Endothelial cell of umbilical vein (primary cell): ENCODE measurements around the gene ELMO2. TPM values are rescaled to one million over a fixed set of nuclear protein-coding genes. Genes with fewer than 3 reads are reported as not detected.

Source experiments
- BruUV-seq: library from RNA; stranded (reverse); fragments of 400-500 nt; replicated peaks from 2 replicates; lab custom pipeline; 2021; lab: Mats Ljungman, UMichigan
- CTCF ChIA-PET: fragments of 300-600, 350-600 bp; sonication (Branson Sonifier 250); formaldehyde crosslinking; loops from one replicate; lab custom pipeline; 2021; ENCODE audit warnings: antibody characterized with exemption, inconsistent platforms; lab: Charles Lee
- POLR2A ChIA-PET: fragments of 300-600, 350-600 bp; sonication (Branson Sonifier 250); formaldehyde crosslinking; loops from one replicate; lab custom pipeline; 2021; ENCODE audit warnings: antibody characterized with exemption, inconsistent platforms; lab: Charles Lee
- DNase-seq: peaks from one replicate; pipeline ENCODE4 v3.0.0-alpha.2; 2011; ENCODE audit warnings: low read depth, low spot score
- FAIRE-seq: peaks from 2 replicates; lab custom pipeline; 2011; peaks lifted over from hg19 to GRCh38; lab: Jason Lieb, UNC
- H2AFZ ChIP-seq: 2 replicates; pipeline ENCODE4 v1.6.0; 2012; ENCODE audit warnings: low read depth, low read length, control low read depth, inconsistent platforms
- H3K27ac ChIP-seq: 2 replicates; pipeline ENCODE4 v1.5.1; 2011; ENCODE audit warnings: low read depth, mild to moderate bottlenecking, control low read depth, low read length, moderate library complexity; ENCODE audit not compliant: insufficient read depth
- H3K27me3 ChIP-seq, 2 experiments: 2 replicates each; pipeline versions ENCODE4 v1.6.0 to v1.6.1; 2011; ENCODE audit warnings: low read length in 2 of 2, mixed read lengths in 1 of 2; ENCODE audit not compliant: control insufficient read depth in 2 of 2, insufficient read depth in 2 of 2
- H3K36me3 ChIP-seq, 2 experiments: 2 replicates in 1 of 2; 3 replicates in 1 of 2; pipeline ENCODE4 v1.5.1; 2011; ENCODE audit warnings: low read length in 2 of 2, mild to moderate bottlenecking in 1 of 2, moderate library complexity in 1 of 2; ENCODE audit not compliant: control insufficient read depth in 2 of 2, insufficient read depth in 2 of 2; ENCODE audit errors: extremely low read depth in 1 of 2
- H3K4me1 ChIP-seq: 3 replicates; pipeline ENCODE4 v1.5.1; 2011; ENCODE audit warnings: mild to moderate bottlenecking, low read length; ENCODE audit not compliant: control insufficient read depth, insufficient read depth; ENCODE audit errors: extremely low read depth
- H3K4me2 ChIP-seq: 2 replicates; pipeline ENCODE4 v1.6.1; 2011; ENCODE audit warnings: low read length, control low read depth, mixed read lengths; ENCODE audit not compliant: insufficient read depth
- H3K4me3 ChIP-seq, 3 experiments: fragments of 200-600 bp in 1 of 3; sonication (generic), shearing (Covaris generic) in 1 of 3; replicated peaks in 1 of 3; 2 replicates each; pipeline ENCODE4 v1.5.1; 2011 to 2016; ENCODE audit warnings: control low read depth in 3 of 3, low read length in 3 of 3, mild to moderate bottlenecking in 2 of 3, inconsistent platforms in 1 of 3, low read depth in 1 of 3, moderate library complexity in 1 of 3; ENCODE audit not compliant: insufficient read depth in 1 of 3
- H3K79me2 ChIP-seq: 2 replicates; pipeline ENCODE4 v1.6.0; 2012; ENCODE audit warnings: low read length, inconsistent platforms; ENCODE audit not compliant: control insufficient read depth, insufficient read depth
- H3K9ac ChIP-seq: replicated peaks from 2 replicates; pipeline ENCODE3; 2011; ENCODE audit warnings: low read length, control low read depth; ENCODE audit not compliant: insufficient read depth; ENCODE audit errors: extremely low read depth
- H3K9me1 ChIP-seq: replicated peaks from 3 replicates; pipeline ENCODE4 v1.6.0; 2011; ENCODE audit warnings: mild to moderate bottlenecking, low read length; ENCODE audit not compliant: control insufficient read depth, insufficient read depth; ENCODE audit errors: extremely low read depth
- H3K9me3 ChIP-seq: replicated peaks from 2 replicates; pipeline ENCODE4 v1.5.1; 2012; ENCODE audit warnings: low read length, inconsistent platforms; ENCODE audit not compliant: control insufficient read depth, insufficient read depth
- H4K20me1 ChIP-seq: replicated peaks from 2 replicates; pipeline ENCODE3; 2011; ENCODE audit warnings: mild to moderate bottlenecking, low read length; ENCODE audit not compliant: control insufficient read depth, insufficient read depth; ENCODE audit errors: extremely low read depth
- EZH2 ChIP-seq: IDR thresholded peaks from 2 replicates; pipeline ENCODE4 v1.6.1; 2012; ENCODE audit warnings: borderline replicate concordance, low read depth, mild to moderate bottlenecking, moderate library complexity, low read length, inconsistent platforms; ENCODE audit not compliant: severe bottlenecking
- FOS ChIP-seq: IDR thresholded peaks from 2 replicates; pipeline ENCODE4 v1.6.1; 2011; ENCODE audit warnings: mild to moderate bottlenecking, low read length, moderate library complexity, borderline replicate concordance; ENCODE audit not compliant: insufficient read depth
- GATA2 ChIP-seq: IDR thresholded peaks from 2 replicates; pipeline ENCODE4 v1.7.0; 2011; ENCODE audit warnings: low read depth, mild to moderate bottlenecking, moderate library complexity, mixed read lengths, low read length; ENCODE audit not compliant: insufficient read length, insufficient read depth
- JUN ChIP-seq: IDR thresholded peaks from 2 replicates; pipeline ENCODE4 v1.6.1; 2011; ENCODE audit warnings: borderline replicate concordance, low read depth; ENCODE audit not compliant: insufficient read length, insufficient read depth
- MYC ChIP-seq: IDR thresholded peaks from one replicate; pipeline ENCODE4 v1.6.1; 2011; ENCODE audit warnings: mild to moderate bottlenecking, low read depth, low read length
- POLR2A ChIP-seq: IDR thresholded peaks from 2 replicates; pipeline ENCODE4 v1.6.1; 2012; ENCODE audit warnings: low read depth, mild to moderate bottlenecking, control low read depth, low read length
- POLR2AphosphoS5 ChIP-seq: IDR thresholded peaks from 2 replicates; pipeline ENCODE4 v1.6.1; 2012; ENCODE audit warnings: low read depth, mild to moderate bottlenecking, control low read depth, low read length, moderate library complexity; ENCODE audit not compliant: insufficient read depth
- dilution Hi-C: fragments of 300-500 bp; cut with MboI; formaldehyde crosslinking; loops from one replicate; pipeline ENCODE4 v1.15.0; 2019; ENCODE audit warnings: low sequenced_read_pairs; ENCODE audit not compliant: extremely low pct_ligation_motif_present
- intact Hi-C: fragments of 100-400 bp; cut with micrococcal nuclease; formaldehyde crosslinking; loops from one replicate; pipeline ENCODE4 v1.10.0; 2022
- polyA plus RNA-seq, 4 experiments: library from polyadenylated mRNA; depleted of rRNA in 3 of 4; stranded (reverse) in 3 of 4; unstranded in 1 of 4; fragments of >200 nt; gene quantifications; 2 replicates each; pipeline versions ENCODE4 v1.2.1 to v1.2.3, GENCODE V29; 2011 to 2012; ENCODE audit warnings: missing spikeins in 1 of 4
- total RNA-seq: library from RNA; stranded (reverse); gene quantifications from 2 replicates; pipeline ENCODE4 v1.2.3, GENCODE V29; 2021
- TF ChIP-seq, protein P1 (sequence below): IDR thresholded peaks from 2 replicates; pipeline ENCODE4 v1.6.1; 2011; ENCODE audit not compliant: insufficient read depth, insufficient read length
- TF ChIP-seq, protein P2 (sequence below), 2 donors: IDR thresholded peaks; 1 replicate in 1 of 2; 2 replicates in 1 of 2; pipeline ENCODE4 v1.5.1; 2011; ENCODE audit warnings: low read length in 2 of 2, mild to moderate bottlenecking in 2 of 2, moderate library complexity in 2 of 2, control low read depth in 1 of 2, inconsistent platforms in 1 of 2, low read depth in 1 of 2; ENCODE audit not compliant: insufficient read depth in 1 of 2; ENCODE audit errors: extremely low read depth in 1 of 2

The ELMO2 gene
- total and polyA plus RNA-seq, 2 donors (not counting 3 experiments of a cell fraction or from before 2014, with no cell fraction given) = 35.1 to 43.5 TPM

DNA sequence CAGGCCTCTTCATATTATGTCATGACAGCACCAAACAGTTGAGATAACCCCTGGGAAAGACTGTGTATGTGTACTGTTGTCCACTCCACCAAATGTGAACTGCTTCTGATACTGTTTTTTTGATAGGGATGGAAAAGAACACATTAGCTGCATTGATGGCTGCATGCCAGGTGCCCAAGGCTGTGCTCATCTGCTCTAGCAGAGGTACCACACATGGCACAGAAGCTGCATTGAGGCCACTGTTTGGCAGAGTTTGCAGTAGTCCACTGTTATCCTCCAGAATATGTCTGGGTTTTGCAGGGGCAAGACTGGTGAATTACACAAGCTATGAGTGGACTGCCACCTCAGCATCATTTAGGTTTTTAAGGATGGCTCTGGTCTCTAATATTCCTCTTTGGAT lies 28.2 kb upstream of the ELMO2 start:
- BruUV-seq = no TSS peak
- FAIRE-seq = no peak

More for the DNA sequence above, 28.2 kb upstream of the ELMO2 start:
- no peaks in the 10 kb centered on the region for H3K9me3 ChIP-seq
- no peaks in the 10 kb centered on the region for H3K79me2 ChIP-seq
- no peak overlapping the region for H3K4me3 ChIP-seq
- no peak overlapping the region for H2AFZ ChIP-seq
- ChIA-PET POLR2A (no interaction called here), CTCF (no interaction called here)
- H3K36me3 ChIP-seq = no peaks in the 10 kb centered on the region
- H3K27me3 ChIP-seq = peaks cover 0 to 2% of the 10 kb centered on the region in 2 experiments
- no peaks in the 10 kb centered on the region for H4K20me1 ChIP-seq
- H3K4me1 ChIP-seq = no peaks in the 10 kb centered on the region
- no peak overlapping the region for H3K4me2 ChIP-seq
- intact Hi-C loops (no loop called here), dilution Hi-C loops (no loop called here)
- no peaks in the 10 kb centered on the region for H3K9me1 ChIP-seq
- no peak overlapping the region for H3K9ac ChIP-seq
- no peak for TF ChIP-seq POLR2A
- no peak for TF ChIP-seq EZH2
- TF ChIP-seq JUN = no peak
- no peak for TF ChIP-seq GATA2
- no peak for TF ChIP-seq POLR2AphosphoS5
- TF ChIP-seq, protein P1, sequence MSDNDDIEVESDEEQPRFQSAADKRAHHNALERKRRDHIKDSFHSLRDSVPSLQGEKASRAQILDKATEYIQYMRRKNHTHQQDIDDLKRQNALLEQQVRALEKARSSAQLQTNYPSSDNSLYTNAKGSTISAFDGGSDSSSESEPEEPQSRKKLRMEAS = no peak
- TF ChIP-seq MYC = no peak
- TF ChIP-seq, protein P2, sequence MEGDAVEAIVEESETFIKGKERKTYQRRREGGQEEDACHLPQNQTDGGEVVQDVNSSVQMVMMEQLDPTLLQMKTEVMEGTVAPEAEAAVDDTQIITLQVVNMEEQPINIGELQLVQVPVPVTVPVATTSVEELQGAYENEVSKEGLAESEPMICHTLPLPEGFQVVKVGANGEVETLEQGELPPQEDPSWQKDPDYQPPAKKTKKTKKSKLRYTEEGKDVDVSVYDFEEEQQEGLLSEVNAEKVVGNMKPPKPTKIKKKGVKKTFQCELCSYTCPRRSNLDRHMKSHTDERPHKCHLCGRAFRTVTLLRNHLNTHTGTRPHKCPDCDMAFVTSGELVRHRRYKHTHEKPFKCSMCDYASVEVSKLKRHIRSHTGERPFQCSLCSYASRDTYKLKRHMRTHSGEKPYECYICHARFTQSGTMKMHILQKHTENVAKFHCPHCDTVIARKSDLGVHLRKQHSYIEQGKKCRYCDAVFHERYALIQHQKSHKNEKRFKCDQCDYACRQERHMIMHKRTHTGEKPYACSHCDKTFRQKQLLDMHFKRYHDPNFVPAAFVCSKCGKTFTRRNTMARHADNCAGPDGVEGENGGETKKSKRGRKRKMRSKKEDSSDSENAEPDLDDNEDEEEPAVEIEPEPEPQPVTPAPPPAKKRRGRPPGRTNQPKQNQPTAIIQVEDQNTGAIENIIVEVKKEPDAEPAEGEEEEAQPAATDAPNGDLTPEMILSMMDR (IDR thresholded peaks at IDR 0.05; ENCODE audit: extremely low read depth in 1 of 2, insufficient read depth in 1 of 2, low read depth in 1 of 2, low read length in 2 of 2) = no peak
- no peak for TF ChIP-seq FOS
- DNase-seq = no peak
- H3K27ac ChIP-seq = no peak overlapping the region
